ENCODE data around the gene GXYLT1.

The GXYLT1 gene

DNA sequence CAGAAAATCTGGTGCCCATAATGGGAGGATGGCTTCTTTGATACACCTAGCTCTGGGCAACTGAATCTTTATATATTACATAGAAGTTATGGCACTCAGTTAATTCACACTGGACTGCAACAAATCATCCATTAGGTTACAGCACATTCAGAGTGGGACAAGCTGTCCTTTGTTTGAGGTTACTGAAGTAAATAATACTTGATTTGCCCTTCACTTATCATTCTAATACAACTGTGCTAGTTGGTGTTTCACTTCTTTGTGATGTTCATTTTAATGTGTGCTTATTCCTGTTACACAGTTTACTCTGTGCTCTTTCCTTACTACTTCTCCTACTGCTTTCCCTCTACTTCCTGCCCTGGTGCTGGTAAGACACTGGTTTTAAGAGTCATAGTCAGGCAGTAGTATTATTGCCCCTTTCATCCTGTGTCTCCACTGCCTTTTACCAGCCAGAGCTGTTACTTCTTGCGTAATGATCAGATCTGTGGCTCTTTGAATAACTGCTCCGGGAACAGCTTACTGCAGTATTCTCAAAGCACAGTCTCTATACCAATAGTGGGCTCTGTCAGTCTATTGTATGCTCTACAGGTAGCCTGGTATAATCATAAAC lies 36.4 kb upstream of the GXYLT1 start:
- H3K9me3 ChIP-seq (replicated peaks in 1 of 11): peaks cover 11 to 22% (median 15%) of the 10 kb centered on the region in 11 experiments; a peak in 21 of 22 replicates
- H3K4me2 ChIP-seq: peak overlapping the region in 5 of 11 experiments; percentile 1 to 41 (median 8); a peak in 6 of 22 replicates
- peak in 7 of 11 experiments; percentile 17 to 53 (median 35); a peak in 4 of 22 replicates for TF ChIP-seq Cebpa-rat (IDR thresholded peaks at IDR 0.05)
- H4K20me1 ChIP-seq: peaks cover 0 to 14% (median 0%) of the 10 kb centered on the region in 11 experiments; a peak in 4 of 22 replicates
- no peak overlapping the region for H3K4me3 ChIP-seq
- no peak overlapping the region for H3K27ac ChIP-seq
- peaks cover 0 to 16% (median 8%) of the 10 kb centered on the region in 10 experiments; a peak in 11 of 20 replicates for H3K4me1 ChIP-seq
- no peak overlapping the region for H3K9ac ChIP-seq
- H3K36me3 ChIP-seq: peaks cover 34 to 77% (median 56%) of the 10 kb centered on the region in 11 experiments
- H3K27me3 ChIP-seq: no peaks in the 10 kb centered on the region

DNA sequence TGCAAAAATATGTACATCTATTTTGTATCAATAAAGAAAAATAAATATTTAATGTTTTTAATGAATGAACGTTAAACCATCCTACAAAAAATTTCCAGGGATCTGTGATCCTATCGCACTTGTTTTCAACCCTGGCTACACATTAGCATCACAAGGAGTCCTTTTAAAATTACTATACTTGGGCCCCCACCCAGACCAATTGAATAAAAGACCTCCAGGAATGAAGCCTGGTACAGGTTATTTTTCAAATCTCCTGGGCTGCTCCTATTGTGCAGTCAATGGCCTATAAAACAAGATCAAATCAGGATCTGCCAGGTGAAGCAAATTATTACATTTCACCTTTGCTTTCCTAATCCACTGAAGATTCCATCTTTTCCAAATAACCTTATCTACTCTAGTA lies 33.4 kb upstream of the GXYLT1 start:
- Histone ChIP-seq H3K27me3 (no peaks in the 10 kb centered on the region), H3K27ac (no peak overlapping the region), H3K9me3 (replicated peaks in 1 of 11) (peaks cover 15 to 35% (median 28%) of the 10 kb centered on the region in 11 experiments), H3K36me3 (peaks cover 32 to 75% (median 55%) of the 10 kb centered on the region in 11 experiments; a peak in 21 of 22 replicates), H4K20me1 (peaks cover 0 to 7% (median 0%) of the 10 kb centered on the region in 11 experiments; a peak in 4 of 22 replicates), H3K4me3 (no peak overlapping the region), H3K4me2 (no peak overlapping the region), H3K4me1 (peaks cover 0 to 24% (median 8%) of the 10 kb centered on the region in 10 experiments; a peak in 11 of 20 replicates), H3K9ac (no peak overlapping the region)
- TF ChIP-seq Cebpa-rat (IDR thresholded peaks at IDR 0.05): no peak

DNA sequence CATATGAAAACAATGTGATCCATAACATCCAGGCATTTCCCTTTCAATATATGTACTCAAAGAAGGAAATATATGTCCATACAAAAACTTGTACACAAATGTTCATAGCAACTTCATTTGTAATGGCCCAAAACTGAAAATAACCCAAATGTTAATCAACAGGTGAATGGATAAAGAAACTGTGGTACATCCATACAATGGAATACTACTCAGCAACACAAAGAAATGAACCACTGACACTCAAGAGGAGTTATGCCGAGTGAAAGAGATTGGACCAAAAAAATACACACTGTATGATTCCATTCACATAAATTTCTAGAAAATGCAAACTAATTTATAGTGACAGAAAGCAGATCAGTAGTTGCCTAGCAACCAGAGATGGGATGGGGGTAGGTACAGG lies 30.3 kb upstream of the GXYLT1 start:
- no peak overlapping the region for H3K27ac ChIP-seq
- no peak overlapping the region for H3K4me2 ChIP-seq
- peaks cover 47 to 82% (median 66%) of the 10 kb centered on the region in 11 experiments for H3K36me3 ChIP-seq
- H3K9ac ChIP-seq: no peak overlapping the region
- peaks cover 0 to 9% (median 0%) of the 10 kb centered on the region in 11 experiments; a peak in 3 of 22 replicates for H4K20me1 ChIP-seq
- H3K4me3 ChIP-seq: no peak overlapping the region
- H3K27me3 ChIP-seq: no peaks in the 10 kb centered on the region
- H3K9me3 ChIP-seq (replicated peaks in 1 of 11): peaks cover 15 to 40% (median 28%) of the 10 kb centered on the region in 11 experiments
- peaks cover 0 to 19% (median 0%) of the 10 kb centered on the region in 10 experiments; a peak in 8 of 20 replicates for H3K4me1 ChIP-seq
- no peak for TF ChIP-seq Cebpa-rat (IDR thresholded peaks at IDR 0.05)

DNA sequence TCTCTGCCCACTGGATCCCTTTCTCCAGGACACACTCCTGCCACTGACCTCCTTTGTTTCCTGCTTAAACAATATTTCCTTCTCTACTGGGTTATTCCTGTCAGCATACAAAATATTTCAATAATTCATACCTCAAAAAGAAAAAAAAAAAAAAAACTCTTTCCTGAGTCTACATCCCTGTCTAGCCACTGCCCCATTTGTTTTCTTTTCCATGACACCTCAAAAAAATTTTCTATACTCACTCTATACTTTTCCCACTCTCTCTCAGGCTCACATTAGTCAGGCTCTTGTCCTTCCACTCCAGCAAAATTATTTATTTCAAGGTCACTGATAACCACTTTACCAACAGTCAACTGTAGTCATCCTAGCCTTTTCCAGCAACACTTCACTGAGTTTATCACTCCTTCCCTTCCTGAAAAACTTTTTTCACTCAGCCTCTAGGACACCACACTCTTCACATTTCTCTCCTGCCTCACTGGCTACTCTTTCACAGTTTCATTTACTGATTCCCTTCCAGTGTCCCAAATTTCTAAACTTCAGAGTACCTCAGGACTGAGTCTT lies 29.4 kb upstream of the GXYLT1 start:
- H3K4me2 ChIP-seq: peak overlapping the region in 2 of 11 experiments; percentile 52 to 69; a peak in 1 of 22 replicates
- H3K36me3 ChIP-seq: peaks cover 42 to 80% (median 59%) of the 10 kb centered on the region in 11 experiments
- H3K27ac ChIP-seq: no peak overlapping the region
- no peaks in the 10 kb centered on the region for H3K27me3 ChIP-seq
- peaks cover 0 to 9% (median 0%) of the 10 kb centered on the region in 11 experiments; a peak in 3 of 22 replicates for H4K20me1 ChIP-seq
- peaks cover 0 to 27% (median 0%) of the 10 kb centered on the region in 10 experiments; a peak in 8 of 20 replicates for H3K4me1 ChIP-seq
- peaks cover 15 to 37% (median 28%) of the 10 kb centered on the region in 11 experiments for H3K9me3 ChIP-seq (replicated peaks in 1 of 11)
- TF ChIP-seq Cebpa-rat (IDR thresholded peaks at IDR 0.05): no peak
- H3K9ac ChIP-seq: no peak overlapping the region
- no peak overlapping the region for H3K4me3 ChIP-seq

DNA sequence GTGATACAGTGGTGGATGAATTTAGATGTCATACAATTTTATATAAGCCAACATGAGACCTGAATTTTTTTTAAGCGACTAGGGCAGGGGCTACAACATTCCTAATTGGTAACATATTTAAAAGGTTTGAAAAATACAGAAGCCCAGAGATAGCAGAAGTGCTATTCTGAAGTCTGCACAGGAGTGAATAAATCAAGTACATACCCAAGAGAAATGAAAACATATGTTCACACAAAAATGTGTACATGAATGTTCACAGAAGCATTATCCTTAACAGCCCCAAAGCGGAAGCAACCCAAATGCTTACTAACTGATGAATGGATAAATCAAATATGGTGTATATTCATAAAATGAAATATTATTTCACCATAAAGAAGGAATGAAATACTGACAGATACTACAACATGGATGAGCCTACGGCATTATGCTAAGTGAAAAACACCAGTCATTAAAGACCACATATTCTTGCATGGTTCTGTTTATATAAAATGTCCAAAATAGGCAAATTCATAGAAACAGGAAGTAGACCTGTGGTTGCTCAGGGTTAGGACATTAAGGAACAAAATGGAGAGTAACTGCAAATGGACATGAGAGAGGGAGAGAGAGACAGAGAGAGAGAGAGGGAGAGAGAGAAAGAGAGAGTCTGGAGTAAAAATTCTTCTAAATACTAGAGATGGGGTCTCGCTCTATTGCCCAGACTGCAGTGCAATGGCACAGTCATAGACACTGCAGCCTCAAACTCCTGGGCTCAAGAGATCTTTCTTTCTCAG lies 28.0 kb upstream of the GXYLT1 start:
- no peaks in the 10 kb centered on the region for H3K27me3 ChIP-seq
- peaks cover 0 to 27% (median 0%) of the 10 kb centered on the region in 10 experiments; a peak in 8 of 20 replicates for H3K4me1 ChIP-seq
- H3K27ac ChIP-seq: no peak overlapping the region
- H3K36me3 ChIP-seq: peaks cover 38 to 79% (median 52%) of the 10 kb centered on the region in 11 experiments
- no peak for TF ChIP-seq Cebpa-rat (IDR thresholded peaks at IDR 0.05)
- H4K20me1 ChIP-seq: peaks cover 0 to 9% (median 0%) of the 10 kb centered on the region in 11 experiments; a peak in 3 of 22 replicates
- H3K4me3 ChIP-seq: no peak overlapping the region
- peaks cover 15 to 33% (median 27%) of the 10 kb centered on the region in 11 experiments for H3K9me3 ChIP-seq (replicated peaks in 1 of 11)
- H3K4me2 ChIP-seq: peak overlapping the region in 3 of 11 experiments; percentile 50 to 69 (median 52); a peak in 7 of 22 replicates
- H3K9ac ChIP-seq: no peak overlapping the region

DNA sequence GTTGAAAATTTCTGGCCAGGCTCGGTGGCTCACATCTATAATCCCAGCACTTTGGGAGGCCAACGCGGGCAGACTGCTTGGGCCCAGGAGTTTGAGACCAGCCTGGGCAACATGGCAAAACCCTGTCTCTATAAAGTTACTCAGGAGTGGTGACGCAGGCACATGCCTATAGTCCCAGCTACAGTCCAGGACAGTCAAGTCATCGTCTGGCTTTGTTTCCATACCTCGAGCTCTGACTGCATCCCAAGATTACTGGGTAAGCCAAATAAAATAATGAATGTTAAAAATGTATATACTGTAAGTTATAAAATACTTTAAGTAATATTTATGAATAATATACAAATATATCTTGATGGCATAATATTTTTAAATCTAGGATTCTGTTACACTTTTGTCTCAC lies 23.0 kb upstream of the GXYLT1 start:
- 0 out of 22 replicates have a peak, but pooled peaks cover 0 to 5% (median 0%) of the 10 kb centered on the region in 11 experiments for H3K9me3 ChIP-seq (replicated peaks in 1 of 11)
- no peak overlapping the region for H3K9ac ChIP-seq
- H3K36me3 ChIP-seq: peaks cover 18 to 56% (median 32%) of the 10 kb centered on the region in 11 experiments; a peak in 20 of 22 replicates
- H3K4me3 ChIP-seq: no peak overlapping the region
- H4K20me1 ChIP-seq: peaks cover 0 to 10% (median 0%) of the 10 kb centered on the region in 11 experiments; a peak in 3 of 22 replicates
- H3K4me2 ChIP-seq: no peak overlapping the region
- H3K27me3 ChIP-seq: no peaks in the 10 kb centered on the region
- TF ChIP-seq Cebpa-rat (IDR thresholded peaks at IDR 0.05): no peak
- H3K27ac ChIP-seq: no peak overlapping the region
- peaks cover 0 to 14% (median 6%) of the 10 kb centered on the region in 10 experiments; a peak in 13 of 20 replicates for H3K4me1 ChIP-seq

DNA sequence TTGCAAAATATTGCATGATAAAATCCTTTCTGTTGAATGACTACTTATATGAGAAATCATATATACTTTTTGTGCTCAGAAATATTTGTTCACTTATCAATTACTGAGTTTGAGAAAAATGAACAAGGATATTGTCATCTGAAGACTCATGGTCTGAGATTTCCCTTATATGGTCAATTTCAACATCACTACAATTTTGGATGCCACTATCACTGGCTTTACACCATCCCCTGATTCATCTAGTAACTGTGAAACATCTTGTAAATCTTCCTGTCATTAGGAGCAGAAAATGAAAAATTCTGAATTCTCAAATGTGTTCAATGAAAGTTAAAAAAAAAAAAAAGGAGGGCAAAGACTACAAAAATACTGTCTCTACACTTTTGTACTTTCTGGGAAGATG lies 21.8 kb upstream of the GXYLT1 start:
- Histone ChIP-seq H3K4me2 (no peak overlapping the region), H3K4me3 (no peak overlapping the region), H3K36me3 (peaks cover 14 to 49% (median 23%) of the 10 kb centered on the region in 11 experiments; a peak in 21 of 22 replicates), H3K27me3 (no peaks in the 10 kb centered on the region), H3K9me3 (replicated peaks in 1 of 11) (0 out of 22 replicates have a peak, but pooled peaks cover 0 to 5% (median 0%) of the 10 kb centered on the region in 11 experiments), H3K9ac (no peak overlapping the region), H3K4me1 (peaks cover 0 to 13% (median 6%) of the 10 kb centered on the region in 10 experiments; a peak in 8 of 20 replicates), H3K27ac (no peak overlapping the region), H4K20me1 (peaks cover 0 to 14% (median 0%) of the 10 kb centered on the region in 11 experiments; a peak in 2 of 22 replicates)
- TF ChIP-seq Cebpa-rat (IDR thresholded peaks at IDR 0.05): no peak

DNA sequence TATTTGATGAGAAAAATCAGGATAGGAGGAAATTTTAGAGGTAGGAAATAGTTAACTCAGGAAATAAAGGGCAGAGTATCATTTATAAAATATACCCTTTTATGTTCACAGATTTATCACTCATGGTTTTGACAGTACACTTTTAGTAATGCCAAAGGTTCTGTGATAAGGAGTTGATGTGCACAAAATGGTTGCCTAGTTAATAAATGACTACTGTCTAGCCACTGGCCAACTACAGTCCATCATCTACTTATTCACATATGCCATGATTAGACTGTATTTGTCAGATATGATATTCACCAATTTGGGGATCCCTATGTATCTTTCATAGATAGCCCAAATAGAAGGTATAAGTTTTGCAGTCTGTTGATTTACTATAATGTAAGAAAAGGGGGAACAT lies 19.2 kb upstream of the GXYLT1 start:
- peaks cover 17 to 45% (median 29%) of the 10 kb centered on the region in 11 experiments; a peak in 21 of 22 replicates for H3K36me3 ChIP-seq
- no peaks in the 10 kb centered on the region for H3K9me3 ChIP-seq (replicated peaks in 1 of 11)
- no peak overlapping the region for H3K4me2 ChIP-seq
- TF ChIP-seq Cebpa-rat (IDR thresholded peaks at IDR 0.05): no peak
- H4K20me1 ChIP-seq: peaks cover 0 to 9% (median 0%) of the 10 kb centered on the region in 11 experiments; a peak in 2 of 22 replicates
- peaks cover 0 to 13% (median 3%) of the 10 kb centered on the region in 10 experiments; a peak in 7 of 20 replicates for H3K4me1 ChIP-seq
- H3K9ac ChIP-seq: no peak overlapping the region
- no peak overlapping the region for H3K4me3 ChIP-seq
- H3K27ac ChIP-seq: no peak overlapping the region
- no peaks in the 10 kb centered on the region for H3K27me3 ChIP-seq
